ENCODE results near the gene DYSF. TPM values are rescaled to one million over a fixed set of nuclear protein-coding genes. Genes with fewer than 3 reads are reported as not detected.

Gene DYSF
- polyA plus RNA-seq, 1 of the 3 experiments (the other 2 are of a cell fraction), result 0.10 TPM

GRCh38 chr2:71686781-71687180, 233.4 kb downstream of the DYSF start:
- Histone ChIP-seq H3K4me3 (ENCODE audit: low read depth in 2 of 2, low read length in 1 of 2) (no peak overlapping the region), H3K79me2 (ENCODE audit: insufficient read depth) (no peaks in the 10 kb centered on the region), H3K4me1 (ENCODE audit: control insufficient read depth in 1 of 2, insufficient read depth in 2 of 2, low read depth in 1 of 2, low read length in 1 of 2) (peaks cover 0 to 4% of the 10 kb centered on the region in 2 experiments; a peak in 1 of 4 replicates), H3F3A (replicated peaks; ENCODE audit: insufficient read depth) (no peaks in the 10 kb centered on the region), H4K20me1 (ENCODE audit: insufficient read depth) (no peaks in the 10 kb centered on the region), H3K9ac (no peak overlapping the region), H3K9me2 (no peaks in the 10 kb centered on the region), H2AFZ (ENCODE audit: low read depth) (no peak overlapping the region), H3K27ac (ENCODE audit: low read depth in 2 of 2, low read length in 1 of 2) (no peak overlapping the region), H3K36me3 (replicated peaks in 1 of 2; ENCODE audit: control insufficient read depth in 1 of 2, insufficient read depth in 2 of 2, low read length in 1 of 2) (no peaks in the 10 kb centered on the region), H3K4me2 (no peak overlapping the region), H3K9me3 (no peaks in the 10 kb centered on the region), H3K27me3 (ENCODE audit: insufficient read depth) (no peaks in the 10 kb centered on the region; the same call in 1 of the 2 replicates)
- WGBS (ENCODE audit: low lambda C conversion rate), result 55% methylated on average over 6 of the region's 6 CpGs
- TF ChIP-seq RFX5 (IDR thresholded peaks at IDR 0.05; ENCODE audit: low read length) (no peak), EZH2phosphoT487 (IDR thresholded peaks at IDR 0.05; ENCODE audit: borderline replicate concordance, low read depth) (no peak)
- CTCF ChIA-PET, result interaction anchor here (0.8 kb wide), 1 partner anchor 47 kb away, joined by 3 read pairs; no protein-coding TSS in a partner anchor
- DNase-seq, result no peak
- POLR2A ChIA-PET, result no interaction called here

- TF ChIP-seq, protein P1, sequence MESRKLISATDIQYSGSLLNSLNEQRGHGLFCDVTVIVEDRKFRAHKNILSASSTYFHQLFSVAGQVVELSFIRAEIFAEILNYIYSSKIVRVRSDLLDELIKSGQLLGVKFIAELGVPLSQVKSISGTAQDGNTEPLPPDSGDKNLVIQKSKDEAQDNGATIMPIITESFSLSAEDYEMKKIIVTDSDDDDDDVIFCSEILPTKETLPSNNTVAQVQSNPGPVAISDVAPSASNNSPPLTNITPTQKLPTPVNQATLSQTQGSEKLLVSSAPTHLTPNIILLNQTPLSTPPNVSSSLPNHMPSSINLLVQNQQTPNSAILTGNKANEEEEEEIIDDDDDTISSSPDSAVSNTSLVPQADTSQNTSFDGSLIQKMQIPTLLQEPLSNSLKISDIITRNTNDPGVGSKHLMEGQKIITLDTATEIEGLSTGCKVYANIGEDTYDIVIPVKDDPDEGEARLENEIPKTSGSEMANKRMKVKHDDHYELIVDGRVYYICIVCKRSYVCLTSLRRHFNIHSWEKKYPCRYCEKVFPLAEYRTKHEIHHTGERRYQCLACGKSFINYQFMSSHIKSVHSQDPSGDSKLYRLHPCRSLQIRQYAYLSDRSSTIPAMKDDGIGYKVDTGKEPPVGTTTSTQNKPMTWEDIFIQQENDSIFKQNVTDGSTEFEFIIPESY (IDR thresholded peaks at IDR 0.05; ENCODE audit: borderline replicate concordance, low read depth), result no peak
- no peak for TF ChIP-seq SIN3A (IDR thresholded peaks at IDR 0.05; ENCODE audit: borderline replicate concordance, low read depth, low read length)
- no peak for TF ChIP-seq RFX5 (IDR thresholded peaks at IDR 0.05; ENCODE audit: low read length)
- no peak for TF ChIP-seq TAF1 (IDR thresholded peaks at IDR 0.05; ENCODE audit: borderline replicate concordance, low read depth, low read length)
- TF ChIP-seq, protein P2, sequence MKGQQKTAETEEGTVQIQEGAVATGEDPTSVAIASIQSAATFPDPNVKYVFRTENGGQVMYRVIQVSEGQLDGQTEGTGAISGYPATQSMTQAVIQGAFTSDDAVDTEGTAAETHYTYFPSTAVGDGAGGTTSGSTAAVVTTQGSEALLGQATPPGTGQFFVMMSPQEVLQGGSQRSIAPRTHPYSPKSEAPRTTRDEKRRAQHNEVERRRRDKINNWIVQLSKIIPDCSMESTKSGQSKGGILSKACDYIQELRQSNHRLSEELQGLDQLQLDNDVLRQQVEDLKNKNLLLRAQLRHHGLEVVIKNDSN (IDR thresholded peaks at IDR 0.05; ENCODE audit: borderline replicate concordance, low read depth), result no peak
- no peak for TF ChIP-seq RAD21 (IDR thresholded peaks at IDR 0.05; ENCODE audit: low read length)
- TF ChIP-seq FOXJ3 (CRISPR knock-in tag; IDR thresholded peaks at IDR 0.05), result no peak
- TF ChIP-seq NFIC (IDR thresholded peaks at IDR 0.05; ENCODE audit: borderline replicate concordance), result no peak
- H3K9me2 ChIP-seq, result no peaks in the 10 kb centered on the region
- no peaks in the 10 kb centered on the region for H3K79me2 ChIP-seq (ENCODE audit: insufficient read depth)
- WGBS (ENCODE audit: low lambda C conversion rate), result 59% methylated on average over 10 of the region's 10 CpGs
- H2AFZ ChIP-seq (ENCODE audit: low read depth), result no peak overlapping the region
- ChIA-PET CTCF (interaction anchor here (0.8 kb wide), 1 partner anchor 48 kb away, joined by 3 read pairs; no protein-coding TSS in a partner anchor), POLR2A (no interaction called here)
- H3K27ac ChIP-seq (ENCODE audit: low read depth in 2 of 2, low read length in 1 of 2), result no peak overlapping the region
- no peaks in the 10 kb centered on the region for H3K36me3 ChIP-seq (replicated peaks in 1 of 2; ENCODE audit: control insufficient read depth in 1 of 2, insufficient read depth in 2 of 2, low read length in 1 of 2)
- H3K9ac ChIP-seq, result no peak overlapping the region
- no peaks in the 10 kb centered on the region for H3K9me3 ChIP-seq
- no peak for DNase-seq
- H3K4me3 ChIP-seq (ENCODE audit: low read depth in 2 of 2, low read length in 1 of 2), result no peak overlapping the region
- peaks cover 0 to 4% of the 10 kb centered on the region in 2 experiments; a peak in 1 of 4 replicates for H3K4me1 ChIP-seq (ENCODE audit: control insufficient read depth in 1 of 2, insufficient read depth in 2 of 2, low read depth in 1 of 2, low read length in 1 of 2)
- H4K20me1 ChIP-seq (ENCODE audit: insufficient read depth), result no peaks in the 10 kb centered on the region
- H3K27me3 ChIP-seq (ENCODE audit: insufficient read depth), result no peaks in the 10 kb centered on the region; the same call in 1 of the 2 replicates
- H3K4me2 ChIP-seq, result no peak overlapping the region
- no peaks in the 10 kb centered on the region for H3F3A ChIP-seq (replicated peaks; ENCODE audit: insufficient read depth)
Measured at GRCh38 chr2:71687412-71687811, 234.1 kb downstream of the DYSF start.
